HTR-8/SVneo (cell line): ENCODE measurements around the gene NFIA.

Source experiments
- DNase-seq: peaks from one replicate; pipeline ENCODE4 v3.0.0; 2011; ENCODE audit warnings: low spot score, mixed read lengths; ENCODE audit not compliant: insufficient read length
- FAIRE-seq: peaks from 2 replicates; lab custom pipeline; 2011; peaks lifted over from hg19 to GRCh38; lab: Jason Lieb, UNC

NFIA gene

DNA sequence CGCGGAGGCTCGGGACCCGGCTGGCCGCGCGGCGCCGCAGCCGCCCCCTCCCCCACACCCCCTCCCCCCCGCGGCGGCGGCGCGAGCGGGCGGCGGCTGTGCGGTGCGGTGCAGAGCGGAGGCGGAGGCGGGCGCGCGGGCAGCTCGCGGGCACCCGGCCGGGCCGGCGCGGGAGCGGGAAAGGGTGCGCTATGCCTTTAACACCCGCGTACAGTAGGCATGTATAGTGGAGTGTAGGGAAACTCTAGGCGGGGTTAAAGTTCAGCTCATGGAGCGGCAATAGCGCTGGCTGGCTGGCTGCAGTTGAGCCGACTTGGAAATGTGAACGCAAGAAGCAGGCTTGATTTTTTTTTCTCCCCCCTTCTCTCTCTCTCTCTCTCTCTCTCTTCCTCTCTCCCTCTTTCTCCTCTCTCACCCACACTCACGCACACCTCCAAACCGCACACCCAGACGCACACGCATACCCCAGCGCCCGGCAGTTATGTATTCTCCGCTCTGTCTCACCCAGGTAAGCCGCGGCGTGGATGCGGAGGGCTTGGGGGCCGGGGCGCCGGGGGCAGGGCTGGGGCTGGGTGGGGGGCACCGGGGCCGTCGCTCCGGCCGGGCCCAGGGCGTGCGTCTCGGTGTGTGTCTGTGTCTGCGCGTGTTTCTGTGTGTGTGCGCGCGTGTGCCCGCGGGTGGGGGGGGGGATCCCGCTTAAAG lies at the start of gene NFIA:
Gene NFIA (plus strand): TSS at position 251 of the 702 bp plus-strand sequence.
- DNase-seq (no peak), FAIRE-seq (no peak)

- FAIRE-seq (no peak), DNase-seq (no peak)
Measured at GRCh38 chr1:61035880-61036279, 46.5 kb upstream of the NFIA start.

DNA sequence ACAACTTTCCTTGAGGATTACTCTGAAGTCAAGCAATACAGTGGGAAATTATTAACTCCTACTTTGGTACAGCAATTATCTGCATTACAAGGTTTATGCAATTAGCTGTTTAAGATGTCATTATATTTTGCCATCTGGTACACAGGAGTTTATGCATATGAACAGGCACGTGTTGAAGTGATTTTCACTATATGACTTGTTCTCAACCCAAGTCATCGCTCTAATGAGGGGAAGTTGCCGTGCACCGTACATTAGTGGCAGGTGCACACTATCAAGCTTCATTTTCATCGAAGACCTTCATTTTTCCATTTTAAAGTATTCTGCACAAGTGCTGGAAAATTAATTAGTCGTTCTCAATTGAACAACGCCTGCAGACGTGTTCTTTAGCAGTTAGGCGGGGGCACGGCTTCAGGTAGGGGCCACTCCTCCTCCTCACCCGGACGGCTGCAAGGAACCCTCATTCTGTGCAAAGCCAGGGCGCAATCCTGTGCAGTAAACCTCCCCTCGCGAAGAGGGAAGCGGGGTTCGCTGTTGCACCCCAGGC lies 39.8 kb upstream of the NFIA start:
- no peak for FAIRE-seq
- DNase-seq, result no peak

DNA sequence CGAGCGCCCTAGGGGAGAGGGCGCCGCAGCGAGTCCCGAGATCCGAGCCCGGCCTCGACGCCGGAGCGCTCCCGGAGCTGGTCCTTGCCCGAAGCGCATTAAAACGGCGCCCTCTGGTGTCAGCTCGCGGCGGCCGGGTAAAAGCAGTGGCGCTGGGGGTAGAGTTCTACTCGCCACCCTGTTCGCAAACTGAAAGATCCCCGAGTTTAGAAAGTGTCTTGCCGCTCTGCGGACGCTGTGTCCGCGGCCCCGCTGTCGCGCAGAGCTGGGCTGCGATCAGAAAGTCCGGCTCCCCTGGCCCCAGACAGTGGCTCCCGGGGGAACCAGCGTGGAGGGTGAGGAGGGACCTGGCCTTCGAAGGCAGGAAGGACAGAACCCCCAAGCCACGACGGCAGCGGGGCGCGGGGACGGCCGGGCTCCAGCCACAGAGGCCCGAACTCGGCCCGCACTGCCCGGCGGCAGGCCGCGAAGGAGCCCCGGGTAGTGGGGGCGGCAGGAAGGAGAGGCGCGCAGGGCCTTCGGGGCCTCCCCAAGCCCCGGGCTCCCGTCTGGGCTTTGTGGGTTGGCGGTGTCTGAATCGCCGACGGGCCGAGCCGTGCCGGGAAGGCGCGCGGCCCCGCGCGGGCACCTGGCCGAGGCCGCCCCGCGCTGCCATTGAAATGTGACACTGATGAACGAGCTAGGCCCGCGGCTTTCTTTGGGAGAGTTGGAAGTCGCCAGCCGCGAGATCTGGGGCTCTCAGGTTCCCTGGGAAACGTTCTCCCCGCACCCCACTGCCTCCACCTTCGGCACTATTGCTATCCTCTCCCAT lies 39.1 kb upstream of the NFIA start:
- DNase-seq (peak; percentile 37), FAIRE-seq (no peak)

GRCh38 chr1:61046434-61046833 lies 35.9 kb upstream of the NFIA start:
- no peak for FAIRE-seq
- no peak for DNase-seq

DNA sequence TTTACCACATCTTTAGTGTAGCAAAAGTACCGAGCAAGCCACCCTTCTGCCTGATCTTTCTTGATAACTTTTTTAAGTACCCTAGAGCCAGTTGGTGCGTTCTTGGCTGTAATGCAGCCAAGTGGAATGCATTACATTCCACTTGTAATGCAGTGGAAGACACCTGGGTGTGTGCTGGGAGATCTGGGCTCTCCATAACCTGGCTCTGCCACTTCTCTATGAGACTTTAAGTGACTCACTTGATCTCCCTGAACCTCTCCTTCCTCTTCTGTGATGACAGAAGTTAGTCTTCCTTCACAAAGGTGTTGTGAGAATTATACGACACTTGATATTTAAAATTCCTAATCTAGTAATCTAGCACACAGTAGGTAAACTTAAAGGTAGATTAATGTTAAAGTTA lies 35.3 kb upstream of the NFIA start:
- FAIRE-seq, result no peak
- no peak for DNase-seq

- DNase-seq (peak; percentile 76), FAIRE-seq (no peak)
Measured at GRCh38 chr1:61049850-61050540, 32.4 kb upstream of the NFIA start.

DNA sequence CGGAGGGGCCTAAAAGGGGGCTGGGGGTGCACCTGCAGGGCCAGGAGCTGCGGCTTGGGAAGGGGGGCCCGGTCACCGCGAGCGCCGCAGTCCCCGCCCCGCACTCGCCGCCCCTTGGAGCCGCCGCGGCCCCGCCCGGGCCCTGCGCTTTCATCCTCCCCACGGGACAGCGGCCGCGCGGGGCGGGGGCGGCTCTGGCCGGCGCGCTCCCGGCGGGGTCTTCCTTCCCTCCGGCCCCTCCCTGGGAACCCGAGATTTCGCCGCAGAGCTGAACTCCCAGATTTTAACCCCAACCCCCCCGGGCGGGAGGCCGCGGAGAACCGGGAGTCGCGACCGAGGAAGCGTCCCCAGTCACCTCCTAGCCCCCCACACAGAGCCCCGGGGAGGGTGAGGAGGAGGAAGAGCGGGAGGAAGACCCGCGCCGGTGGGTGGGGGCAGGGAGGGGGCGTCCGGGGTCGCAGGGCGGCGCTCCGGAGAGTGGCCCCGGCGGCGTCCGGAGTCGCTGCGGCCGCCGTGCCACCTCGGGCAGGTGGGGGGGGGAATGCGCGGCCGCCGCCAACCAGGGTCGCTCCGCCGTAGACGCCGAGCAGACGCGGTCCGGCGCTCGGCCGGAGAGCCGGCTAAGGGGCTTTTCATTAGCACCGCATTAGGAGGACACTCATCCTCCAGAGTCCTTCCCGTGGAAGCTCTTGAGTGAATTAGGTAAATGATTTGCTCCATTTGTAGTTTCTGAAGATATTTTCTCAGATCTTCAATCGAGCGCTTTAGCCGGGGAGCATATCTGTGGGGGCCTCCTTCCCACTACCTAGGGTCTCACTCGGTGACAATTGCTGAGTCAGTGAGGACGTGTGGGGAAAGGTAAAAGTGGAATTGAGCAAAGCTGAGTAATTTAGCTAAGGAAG lies 31.6 kb upstream of the NFIA start:
- FAIRE-seq (no peak), DNase-seq (no peak)

DNA sequence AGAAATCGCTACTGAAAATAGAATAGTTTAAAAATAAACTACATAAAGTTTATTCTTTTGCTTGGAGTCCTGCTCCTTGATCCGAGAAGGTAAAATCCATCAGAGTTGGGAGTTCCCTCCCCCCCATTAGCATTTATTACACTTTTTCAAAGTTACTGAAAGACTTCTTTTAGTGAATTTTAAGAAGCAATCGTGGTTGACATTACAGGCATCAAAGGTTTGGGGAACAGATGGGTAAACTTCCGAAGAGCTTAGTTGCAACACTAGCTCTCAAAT lies 31.0 kb upstream of the NFIA start:
- FAIRE-seq, result no peak
- DNase-seq, result no peak

GRCh38 chr1:61051719-61052394 lies 30.5 kb upstream of the NFIA start:
- no peak for FAIRE-seq
- DNase-seq, result no peak

DNA sequence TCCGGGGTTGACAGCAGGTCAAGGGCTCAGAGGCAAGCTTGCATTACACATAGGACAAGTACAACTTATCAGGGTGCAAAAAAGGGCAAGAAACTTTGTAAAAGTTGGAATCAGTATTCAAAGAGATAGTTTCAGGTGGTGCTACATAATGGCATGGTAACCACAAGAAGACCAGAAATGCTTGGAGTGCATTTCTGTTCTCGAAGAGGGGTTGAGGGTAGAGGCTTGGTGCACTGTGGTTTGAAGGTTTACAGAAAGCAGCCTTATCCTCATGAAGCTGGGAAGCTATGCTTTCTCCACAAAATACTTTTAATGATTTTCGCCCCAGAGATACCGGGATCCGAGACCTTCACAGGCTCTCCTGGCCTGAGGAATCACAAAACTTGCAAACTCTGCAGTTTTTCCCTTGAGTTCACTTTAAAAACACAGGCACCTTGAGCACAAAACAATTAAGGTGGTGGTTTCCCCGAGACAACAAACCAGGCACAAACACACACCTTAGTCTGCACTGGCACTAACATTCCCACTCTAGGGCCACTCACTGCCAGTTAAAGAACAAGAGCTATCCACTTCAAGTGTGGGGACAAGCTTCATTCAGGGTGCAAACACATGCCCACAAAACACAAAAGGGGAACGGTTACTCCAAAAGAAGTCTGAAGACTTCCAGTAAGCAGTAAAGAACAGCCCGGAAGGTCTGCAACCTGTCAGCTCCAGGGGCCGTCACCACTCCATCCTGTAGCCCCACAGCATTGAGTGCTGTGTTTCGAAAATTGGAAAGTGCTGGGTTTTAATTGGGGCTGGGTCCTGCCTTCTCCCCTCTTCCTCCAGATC lies 29.8 kb upstream of the NFIA start:
- FAIRE-seq, result no peak
- DNase-seq, result no peak

GRCh38 chr1:61053226-61053711 lies 29.1 kb upstream of the NFIA start:
- no peak for DNase-seq
- no peak for FAIRE-seq

- DNase-seq, result no peak
- FAIRE-seq, result no peak
Measured at GRCh38 chr1:61053712-61054600, 28.4 kb upstream of the NFIA start.

- DNase-seq (no peak), FAIRE-seq (no peak)
Measured at GRCh38 chr1:61054601-61054993, 27.8 kb upstream of the NFIA start.

DNA sequence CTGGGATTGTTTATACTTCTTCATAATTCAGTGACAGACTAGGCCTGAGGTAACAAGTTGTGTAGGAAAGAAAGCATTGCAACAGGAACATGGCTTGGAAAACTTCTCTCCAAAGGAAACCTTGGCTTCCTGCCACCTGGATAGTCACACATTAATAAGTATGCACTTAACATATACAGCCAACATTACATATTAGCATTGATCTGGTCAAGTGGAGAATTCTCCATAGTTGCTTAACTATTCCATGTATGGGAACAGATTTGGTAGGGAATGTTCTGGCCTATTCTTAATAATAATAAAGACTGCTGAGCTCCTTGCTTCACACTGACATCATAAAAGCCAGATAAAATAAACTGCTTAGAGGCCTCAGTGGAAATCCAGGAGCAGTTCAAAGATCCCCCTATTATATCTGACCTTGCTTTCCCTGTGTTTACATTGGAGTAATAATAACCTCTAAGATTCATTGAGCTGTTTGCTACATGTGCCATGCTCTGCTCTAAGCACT lies 27.2 kb upstream of the NFIA start:
- FAIRE-seq, result no peak
- DNase-seq, result no peak

GRCh38 chr1:61056196-61056572 lies 26.2 kb upstream of the NFIA start:
- DNase-seq (no peak), FAIRE-seq (no peak)
